GM21723 (cell line): Measurements from ENCODE around the gene EIF4E1B.

Source experiments
- ATAC-seq: cut with Tn5 transposase; IDR thresholded peaks from one replicate; pipeline ENCODE4 v1.9.1; 2021; ENCODE audit warnings: mild to moderate bottlenecking, moderate library complexity; ENCODE audit not compliant: unreplicated experiment

EIF4E1B gene

DNA sequence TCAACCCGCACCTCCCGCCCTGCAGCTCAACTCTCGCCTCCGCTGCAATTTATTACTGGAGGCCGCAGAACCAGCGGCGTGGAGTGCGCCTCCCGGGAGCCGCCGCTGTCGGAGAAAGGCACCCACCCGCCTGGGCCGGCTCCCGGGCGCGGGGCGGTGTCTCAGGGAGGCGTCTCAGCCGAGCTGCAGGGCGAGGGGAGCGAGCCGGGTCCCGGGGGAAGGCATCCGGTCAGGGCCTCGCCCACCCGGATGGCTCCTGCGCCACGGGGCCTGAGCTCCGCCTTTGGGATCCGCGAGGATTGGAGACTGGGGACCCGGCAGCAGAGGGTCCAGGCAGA, 49.7 kb downstream of the EIF4E1B start:
- ATAC-seq, result no peak

DNA sequence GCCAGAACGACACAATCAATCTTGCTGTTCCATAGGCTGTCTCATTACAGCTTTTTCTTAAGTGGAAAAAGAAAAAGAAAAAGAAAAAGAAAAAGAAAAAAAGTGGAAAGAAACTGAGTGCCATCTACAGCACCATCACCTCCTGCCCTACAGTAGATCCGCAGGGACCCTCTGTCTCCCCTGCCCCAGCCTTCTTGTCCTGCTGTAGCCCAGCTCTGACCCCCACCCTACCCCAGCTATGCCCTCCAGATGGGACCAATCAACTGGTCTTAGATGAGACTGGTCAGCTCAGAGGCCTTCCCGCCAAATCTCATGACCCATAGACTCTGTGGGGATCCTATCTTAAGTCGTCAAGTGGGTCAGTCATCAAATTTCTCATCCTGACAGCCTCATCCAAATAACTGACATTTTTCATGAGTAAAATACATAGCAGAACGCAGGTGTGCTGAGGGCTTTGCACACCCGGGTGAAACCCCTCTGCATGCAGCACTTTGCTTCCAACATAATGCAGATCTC, 51.6 kb downstream of the EIF4E1B start:
- ATAC-seq, result no peak

DNA sequence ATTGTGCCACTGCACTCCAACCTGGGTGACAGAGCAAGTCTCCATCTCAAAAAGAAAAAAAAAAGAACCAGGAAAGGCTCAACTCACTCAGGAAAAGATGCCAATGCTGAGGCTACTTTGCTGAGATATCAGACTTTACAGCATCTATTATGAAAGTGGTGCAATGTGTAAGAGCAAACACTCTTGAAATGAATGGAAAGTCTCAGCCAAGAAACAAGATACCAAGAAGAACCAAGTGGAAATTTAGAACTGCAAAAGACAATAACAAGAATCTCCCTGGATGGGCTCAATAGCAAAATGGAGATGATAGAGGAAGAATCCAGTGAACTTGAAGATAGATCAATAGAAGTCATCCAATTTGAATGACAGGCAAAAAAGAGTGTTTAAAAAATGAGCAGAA, 54.5 kb downstream of the EIF4E1B start:
- no peak for ATAC-seq

DNA sequence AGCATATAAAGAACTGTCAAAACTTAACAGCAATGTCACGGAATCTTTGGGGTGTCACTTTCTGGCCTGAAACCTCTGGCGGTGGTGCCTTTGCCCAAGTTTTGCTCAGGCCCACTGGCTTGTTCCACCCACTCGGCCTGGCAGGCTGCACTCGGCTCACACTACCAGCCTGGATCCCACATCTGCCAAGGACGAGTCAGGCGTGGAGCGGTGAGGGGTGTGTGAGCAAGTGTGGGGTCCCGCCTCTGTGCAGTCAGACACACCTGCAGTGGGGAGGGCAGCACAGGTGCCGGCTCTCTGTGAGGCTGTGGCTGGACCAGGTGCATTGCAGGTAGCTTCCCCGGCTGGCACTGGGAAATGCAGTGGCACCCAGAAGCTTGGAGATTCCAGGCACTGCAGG, 56.8 kb downstream of the EIF4E1B start:
- ATAC-seq, result no peak

DNA sequence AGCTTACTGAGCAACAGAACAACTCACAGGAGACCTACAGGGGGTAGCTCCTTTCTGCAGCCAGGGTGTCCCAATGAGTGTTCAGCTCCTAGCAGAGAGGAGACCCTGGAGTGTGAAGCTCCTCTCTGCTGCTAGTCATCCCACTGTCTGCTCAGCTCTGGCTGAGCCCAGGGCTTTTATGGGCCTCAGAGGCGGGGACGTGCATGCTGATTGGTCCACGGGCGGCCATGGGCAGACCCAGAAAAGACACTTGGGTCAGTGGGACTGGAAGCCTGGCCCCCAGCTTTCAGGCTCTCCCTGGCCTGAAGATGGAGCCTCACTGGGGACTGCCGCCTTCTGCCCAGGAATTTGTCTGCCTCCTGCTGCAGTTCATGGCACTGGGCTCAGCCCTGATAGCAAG, 57.4 kb downstream of the EIF4E1B start:
- ATAC-seq, result no peak

DNA sequence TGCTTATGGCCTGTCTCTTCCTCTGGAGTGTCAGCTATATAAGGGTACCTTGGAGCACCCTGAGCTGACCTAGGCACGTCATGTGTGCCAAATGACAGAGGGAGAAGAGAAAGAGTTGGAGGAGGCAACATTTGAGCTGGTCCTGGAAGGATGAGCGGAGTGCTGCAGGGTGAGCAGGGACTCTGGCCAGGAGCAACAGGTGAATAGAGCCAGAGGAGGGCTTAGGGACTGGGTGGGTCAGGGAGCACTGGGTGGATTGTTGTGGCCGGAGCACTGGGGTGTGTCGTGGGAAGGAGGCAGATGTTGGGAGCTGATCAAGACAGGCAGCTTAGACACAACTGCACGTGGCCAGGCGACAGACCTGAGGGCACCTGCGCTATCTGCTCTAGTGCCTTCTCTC, 60.4 kb downstream of the EIF4E1B start:
- no peak for ATAC-seq

DNA sequence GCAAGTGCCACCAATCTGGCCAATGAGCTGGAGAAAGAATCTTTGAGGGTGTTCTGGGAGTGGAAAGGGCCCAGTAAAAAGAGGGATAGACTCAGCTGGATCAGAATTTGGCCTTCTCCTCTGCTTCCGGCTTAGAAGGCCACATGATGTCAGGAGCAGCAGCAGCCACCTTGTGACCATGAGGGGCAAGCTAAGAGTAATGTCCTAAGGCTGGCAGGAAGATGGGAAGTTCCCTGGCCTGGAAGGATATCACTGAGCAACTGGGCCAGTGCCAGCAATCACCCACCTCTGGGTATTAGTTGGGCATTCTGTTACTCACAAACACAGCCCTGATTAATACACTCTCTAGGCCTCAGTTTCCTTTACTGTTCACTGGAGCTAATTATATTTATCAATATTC, 61.0 kb downstream of the EIF4E1B start:
- no peak for ATAC-seq

DNA sequence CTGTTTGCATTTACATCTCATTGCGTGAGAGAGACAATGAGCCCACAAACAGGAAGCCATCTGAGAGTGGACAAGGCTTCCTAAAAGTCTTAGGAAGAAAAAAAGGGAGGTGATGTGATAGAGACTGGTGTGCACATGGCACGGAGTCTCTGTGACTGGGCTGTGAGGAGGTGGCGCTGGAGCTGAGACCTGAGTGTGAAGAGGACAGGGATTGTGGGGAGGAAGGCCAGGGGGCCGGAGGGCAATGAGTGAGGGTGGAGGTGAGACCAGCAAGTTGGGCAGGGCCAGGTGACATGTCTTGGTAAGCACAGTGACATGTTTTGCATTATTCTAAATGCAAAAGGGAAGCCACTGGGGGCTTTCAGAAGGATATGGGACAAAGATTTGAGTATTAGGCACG, 61.9 kb downstream of the EIF4E1B start:
- ATAC-seq, result no peak

DNA sequence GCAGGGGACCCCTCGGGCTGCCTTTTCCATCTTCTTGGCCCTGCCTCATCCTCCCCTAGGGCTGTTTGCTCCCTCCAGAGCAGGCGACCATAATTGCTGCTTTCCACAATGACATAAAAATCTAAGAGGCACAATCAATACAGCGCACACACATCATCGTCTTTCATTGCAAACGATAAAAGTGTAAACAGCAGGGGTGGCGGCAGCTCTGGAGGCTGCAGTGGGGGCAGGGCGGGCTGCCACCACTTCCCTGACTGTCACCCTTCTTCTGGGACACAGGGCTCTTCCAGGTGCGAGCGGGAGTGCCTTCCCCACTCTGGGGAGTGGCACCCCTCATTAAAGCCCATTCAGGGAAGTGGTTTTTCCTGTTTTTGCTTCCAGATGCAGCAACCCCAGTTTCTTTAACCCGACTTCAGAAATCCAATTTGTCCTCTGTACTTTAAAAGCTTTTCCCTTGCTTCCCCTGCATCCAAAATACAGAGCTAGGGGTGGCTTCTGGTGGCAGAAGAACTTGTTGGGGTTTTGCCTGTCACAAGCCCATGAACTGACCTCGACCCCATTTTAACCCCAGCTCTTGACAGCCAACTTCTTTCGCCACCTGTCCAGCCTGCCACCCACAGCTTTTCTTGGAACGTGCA, 62.5 kb downstream of the EIF4E1B start:
- ATAC-seq, result no peak

DNA sequence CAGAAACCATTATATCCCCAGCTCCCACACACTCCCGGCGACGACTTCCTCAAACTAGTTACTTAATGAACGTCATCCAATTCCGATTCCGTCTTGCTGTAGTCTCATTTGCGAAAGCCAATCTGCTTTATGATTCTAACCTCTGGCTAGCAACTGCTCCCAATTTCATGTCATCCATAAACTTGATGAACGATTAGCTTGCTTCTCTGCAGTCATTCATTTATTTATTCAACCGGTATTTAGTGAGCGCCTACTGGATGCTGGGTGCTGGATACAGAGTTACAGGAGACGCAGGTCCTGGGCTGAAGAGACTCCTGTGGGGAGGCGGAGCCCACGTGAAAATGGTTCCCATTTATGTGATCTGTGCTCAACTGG, 63.0 kb downstream of the EIF4E1B start:
- no peak for ATAC-seq

DNA sequence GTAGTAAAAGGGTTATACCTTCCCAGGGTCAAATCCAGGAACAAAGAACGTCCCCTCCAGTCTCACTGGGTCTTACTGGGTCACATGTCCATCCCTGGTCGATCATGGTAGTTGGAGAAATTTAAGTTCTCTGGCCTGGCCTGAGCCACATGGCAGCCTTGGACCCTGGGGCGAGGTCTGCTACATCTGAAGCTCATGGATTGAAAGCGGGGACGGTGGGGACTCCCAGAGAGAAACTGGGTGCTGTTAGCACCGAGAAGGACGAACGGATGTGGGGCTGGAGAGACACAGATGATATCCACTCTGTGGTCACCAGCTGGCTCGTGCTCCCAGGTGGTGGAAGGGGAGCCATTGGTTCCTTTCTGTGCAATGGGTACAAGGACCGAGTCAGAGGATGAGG, 63.7 kb downstream of the EIF4E1B start:
- no peak for ATAC-seq

DNA sequence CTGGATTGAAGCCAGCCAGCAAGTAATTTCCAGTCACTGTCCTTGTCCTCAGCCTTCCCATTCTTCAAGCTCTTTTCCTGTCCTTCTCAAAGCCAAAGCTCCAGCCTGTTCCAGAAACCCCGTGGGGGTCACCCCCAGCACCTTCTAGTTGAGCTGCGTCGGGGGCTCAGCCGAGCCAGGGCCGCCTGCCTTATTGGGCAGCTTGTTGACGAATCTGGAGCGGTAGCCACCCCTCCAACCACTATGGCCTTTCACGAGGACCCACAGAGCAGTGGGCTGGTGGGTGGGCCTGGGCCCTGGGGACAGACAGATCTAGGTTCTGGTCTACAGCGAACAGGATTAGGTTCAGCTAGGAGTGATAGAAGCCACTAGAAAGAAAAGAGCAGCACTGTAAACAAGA, 64.2 kb downstream of the EIF4E1B start:
- ATAC-seq, result no peak

DNA sequence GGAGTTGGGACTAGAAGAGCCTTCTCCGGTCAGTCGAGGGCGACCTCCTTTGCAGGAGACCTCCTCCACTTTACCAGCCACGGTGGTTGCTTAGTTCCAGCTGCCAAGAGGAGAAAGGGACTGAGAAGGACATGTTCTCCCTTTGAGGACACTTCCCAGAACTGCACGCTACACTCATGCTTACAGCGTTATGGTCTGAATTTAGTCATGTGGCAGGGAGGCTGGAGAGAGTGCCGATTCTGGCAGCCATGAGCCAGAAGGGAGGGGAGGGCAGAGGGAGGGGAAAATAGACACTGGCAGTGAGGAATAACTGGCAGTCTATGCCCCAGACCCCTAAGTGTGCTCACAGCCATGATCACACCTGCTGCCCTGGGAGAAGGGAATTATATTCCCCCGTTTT, 64.6 kb downstream of the EIF4E1B start:
- ATAC-seq, result no peak
